ENCODE measurements around the gene KDM4D. TPM values are rescaled to one million over a fixed set of nuclear protein-coding genes. Genes with fewer than 3 reads are reported as not detected.
"Not testable (repeated sequence)": the region's sequence is repeated elsewhere in the genome, so short reads cannot be mapped to it uniquely, and the experiment has no call there.

KDM4D gene
- polyA plus RNA-seq (ENCODE audit: insufficient read length) = 1.5 TPM

GRCh38 chr11:94973099-94973968, at the start of gene KDM4D, which contains the start of gene CWC15:
Gene KDM4D, plus strand, starts transcription at chr11:94973709. Its CDS starts 23,664 bp downstream, at chr11:94997373.
Gene CWC15, minus strand, starts transcription at chr11:94973556. Its CDS starts 1,371 bp downstream, at chr11:94972185.
- peak; percentile 96 for DNase-seq

DNA sequence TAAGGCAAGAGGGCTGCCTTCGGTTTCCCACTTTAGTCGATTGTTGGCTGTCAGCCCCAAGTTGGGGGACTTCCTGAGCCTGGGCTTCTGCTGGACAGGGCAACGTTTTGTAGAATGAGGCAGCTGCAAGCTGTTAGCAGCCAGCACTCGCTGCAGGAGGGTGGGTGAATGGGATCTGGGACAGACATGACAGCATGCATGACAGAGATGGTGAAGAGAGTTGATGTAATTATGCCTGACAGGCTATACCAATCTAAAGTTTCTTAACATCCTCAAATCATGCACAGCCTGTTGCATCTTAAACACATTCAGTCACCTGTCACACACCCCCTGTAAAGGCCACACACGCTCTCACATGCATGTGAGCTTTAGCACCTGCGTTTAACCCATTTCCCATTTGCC, 49.3 kb upstream of the KDM4D start:
- no peak for DNase-seq

- DNase-seq = no peak
Observed at GRCh38 chr11:94924612-94925011, 48.9 kb upstream of the KDM4D start.

- DNase-seq = no peak
Observed at GRCh38 chr11:94925422-94926270, 47.9 kb upstream of the KDM4D start.

DNA sequence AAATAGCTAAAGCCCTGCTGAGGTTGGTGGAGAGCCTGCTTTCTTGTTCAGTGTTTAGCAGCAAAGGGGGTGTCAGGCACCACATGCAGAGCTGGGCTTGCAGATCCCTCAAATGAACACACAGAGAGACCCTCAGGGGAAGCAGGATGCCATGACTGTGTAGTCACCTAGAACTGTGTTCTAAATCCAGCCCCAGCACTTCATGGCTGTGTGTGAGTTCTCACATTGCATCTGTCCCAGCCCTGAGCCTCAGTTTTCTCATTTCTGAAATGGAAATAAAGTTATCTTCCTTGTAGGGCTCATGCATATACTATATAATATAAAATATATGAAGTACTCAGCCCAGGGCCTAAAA, 47.3 kb upstream of the KDM4D start:
- DNase-seq = no peak

DNA sequence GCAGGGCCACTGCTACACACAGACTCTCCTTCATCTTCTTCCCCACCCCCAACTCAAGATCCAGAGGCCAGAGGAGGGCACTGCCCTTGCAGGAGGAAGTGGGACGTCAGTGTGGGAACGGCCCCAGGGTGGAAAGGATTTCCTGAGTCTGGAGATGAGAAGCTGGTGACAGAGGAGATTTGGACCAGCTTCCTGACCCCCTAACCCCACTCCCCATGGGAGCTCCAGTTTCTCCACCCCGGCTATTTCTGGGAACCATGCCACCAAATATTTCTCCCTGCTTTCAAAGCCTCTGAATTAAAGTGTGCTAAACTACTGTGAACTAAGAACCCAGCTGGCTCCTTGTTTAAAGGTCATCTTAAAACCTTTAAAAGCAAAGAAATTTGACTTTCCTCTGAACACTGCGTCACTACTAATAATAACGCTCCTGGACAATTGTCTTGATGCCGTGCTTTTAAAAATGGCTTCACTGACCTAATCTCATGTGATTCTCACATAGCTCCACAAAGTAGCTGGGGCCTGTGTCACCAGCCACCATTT, 46.7 kb upstream of the KDM4D start:
- DNase-seq = peak; percentile 75

DNA sequence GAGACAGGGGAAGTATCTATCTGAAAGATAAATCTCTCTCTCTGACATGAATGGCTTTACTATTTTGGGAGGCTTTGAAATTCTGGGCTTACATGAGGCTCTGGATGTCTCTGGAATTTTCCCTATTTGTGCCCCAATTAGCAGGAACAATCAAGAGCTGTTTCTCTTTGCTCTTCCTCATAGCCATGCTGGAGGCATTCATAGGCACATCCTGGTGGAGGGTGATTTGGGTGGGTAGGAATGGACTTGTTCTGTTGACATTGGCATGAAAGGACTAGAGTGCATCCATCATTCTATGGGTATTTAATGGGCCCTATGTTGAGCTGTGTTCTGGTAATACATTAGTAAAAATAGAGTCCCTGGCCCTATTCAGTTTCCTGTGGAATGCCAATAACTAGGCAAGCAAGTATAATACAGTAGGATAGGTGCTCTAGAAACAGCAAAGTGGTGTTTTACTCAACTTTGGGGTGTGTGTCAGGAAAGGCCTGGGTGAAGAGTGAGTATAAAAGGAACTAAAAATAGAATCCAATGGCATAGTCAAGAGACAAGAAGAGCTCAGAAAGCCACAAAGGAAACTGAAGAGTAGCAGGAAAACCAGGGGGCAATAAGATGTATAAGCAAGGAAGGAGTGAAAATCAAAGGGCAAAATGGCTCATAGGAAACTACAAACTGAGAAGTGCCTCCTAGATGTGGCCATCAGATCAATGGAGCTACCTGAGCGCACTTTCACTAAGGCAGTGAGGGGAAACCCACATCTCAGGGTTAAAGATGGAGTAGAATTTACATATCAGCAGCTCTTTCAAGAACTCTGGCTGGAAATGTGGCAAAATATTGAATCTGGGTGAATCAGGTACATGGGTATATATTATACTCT, 45.2 kb upstream of the KDM4D start:
- no peak for DNase-seq

- not testable (repeated sequence) for DNase-seq
Observed at GRCh38 chr11:94932072-94932471, 41.4 kb upstream of the KDM4D start.

GRCh38 chr11:94932503-94932902, 41.0 kb upstream of the KDM4D start:
- DNase-seq = no peak

DNA sequence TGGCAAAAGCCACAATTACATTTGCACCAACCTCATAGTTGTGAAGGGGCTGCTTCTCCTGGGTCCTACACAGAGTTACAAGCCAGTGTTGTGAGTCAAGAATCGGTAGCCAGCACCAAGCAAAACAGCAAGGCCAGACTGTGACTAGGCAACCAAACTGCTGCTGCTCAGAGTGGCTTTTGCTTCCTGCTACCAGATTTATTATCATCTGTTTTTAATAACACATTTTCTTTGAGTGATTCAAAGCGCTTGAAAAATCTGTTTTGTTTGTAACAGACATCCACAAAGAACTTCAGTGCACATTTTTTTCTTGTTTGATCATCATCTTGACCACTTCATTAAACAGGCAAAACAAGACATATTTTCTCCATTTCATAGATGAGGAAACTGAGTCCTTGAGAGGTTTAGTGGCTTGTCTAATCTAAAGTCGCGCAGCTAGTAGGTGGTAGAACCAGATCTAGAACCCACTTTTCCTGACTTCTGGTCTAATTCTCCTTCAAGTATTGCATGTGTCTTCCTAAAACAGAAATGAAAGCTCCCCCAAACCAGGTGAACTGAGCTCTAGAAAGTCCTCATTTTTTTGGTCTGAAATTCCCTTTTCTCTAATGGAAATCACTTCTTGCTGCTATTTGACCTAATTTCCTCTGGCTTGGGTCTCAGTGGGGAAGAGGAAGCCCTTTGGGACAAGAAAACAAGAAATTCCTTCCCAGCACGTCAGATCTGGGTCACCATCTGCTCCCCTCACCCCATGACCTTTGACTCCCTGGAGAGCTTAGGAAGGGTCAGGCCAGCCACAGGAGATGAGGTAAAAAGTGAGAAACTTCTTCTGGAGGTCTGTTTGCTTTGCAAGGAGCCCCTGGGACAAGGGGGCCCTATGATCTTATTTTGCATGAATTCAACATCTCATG, 40.0 kb upstream of the KDM4D start:
- no peak for DNase-seq

DNA sequence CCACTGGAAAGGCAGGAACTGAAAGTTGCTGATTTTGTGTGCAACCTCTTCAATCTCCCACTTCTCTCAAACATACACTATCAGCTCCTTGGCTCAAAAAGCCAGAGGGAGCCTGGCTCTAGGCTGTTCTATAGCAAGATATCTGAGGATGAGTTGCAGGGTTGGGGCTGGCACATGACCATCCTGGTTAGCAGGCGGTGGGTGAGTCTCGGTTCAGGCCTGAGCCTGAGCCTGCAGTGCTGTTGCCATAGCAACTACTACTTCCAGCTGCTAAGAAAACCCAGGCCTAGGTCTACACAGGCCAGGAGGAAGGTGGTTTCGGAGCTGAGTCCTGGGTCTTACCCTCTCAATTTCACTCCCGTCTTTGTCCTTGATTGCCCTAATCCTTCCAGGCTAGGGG, 39.1 kb upstream of the KDM4D start:
- no peak for DNase-seq

- no peak for DNase-seq
Observed at GRCh38 chr11:94934846-94935245, 38.7 kb upstream of the KDM4D start.

DNA sequence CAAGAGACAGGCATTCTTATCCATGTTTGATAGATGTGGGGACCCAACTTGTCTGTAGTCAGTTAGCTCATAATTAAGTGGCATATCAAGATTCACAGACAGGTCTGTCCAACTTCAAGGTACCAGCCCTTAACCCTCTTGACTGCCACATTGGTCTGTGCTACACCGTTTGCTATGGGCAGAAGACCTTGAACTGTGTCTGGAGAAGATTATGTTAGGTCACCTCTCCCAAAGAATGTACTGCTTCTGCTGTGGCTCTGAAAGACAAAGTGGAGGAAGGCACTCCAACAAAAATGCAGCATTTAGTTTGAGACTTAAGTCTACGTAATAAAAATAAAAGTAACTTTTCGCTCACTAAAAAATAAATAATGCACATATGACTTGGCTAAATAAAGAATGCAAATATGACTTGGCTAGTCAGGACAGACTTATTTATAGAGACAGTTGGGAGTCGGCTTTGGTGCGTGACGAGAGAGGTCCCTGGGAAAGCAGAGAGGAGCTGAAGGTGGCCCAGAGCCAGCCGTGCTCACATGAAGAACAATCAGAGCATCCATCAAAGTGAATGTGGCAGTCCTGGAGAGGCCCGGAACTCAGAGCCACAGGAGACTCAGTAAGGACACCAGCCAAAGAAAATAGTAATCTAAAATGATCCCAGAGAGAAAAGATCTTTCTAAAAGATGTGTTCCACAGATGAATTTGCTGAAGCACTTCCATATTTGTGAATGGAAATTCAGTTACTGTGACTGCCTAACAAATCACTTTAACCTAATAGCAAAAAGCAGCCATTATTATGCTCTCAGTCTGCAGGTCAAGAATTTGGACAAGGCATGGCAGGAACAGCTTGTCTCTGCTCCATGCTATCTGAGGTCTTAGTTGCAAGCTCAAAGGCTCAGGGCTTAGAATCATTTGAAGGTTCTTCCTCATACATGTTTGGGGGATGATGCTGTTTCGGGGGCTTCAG, 35.1 kb upstream of the KDM4D start:
- peak; percentile 87 for DNase-seq

DNA sequence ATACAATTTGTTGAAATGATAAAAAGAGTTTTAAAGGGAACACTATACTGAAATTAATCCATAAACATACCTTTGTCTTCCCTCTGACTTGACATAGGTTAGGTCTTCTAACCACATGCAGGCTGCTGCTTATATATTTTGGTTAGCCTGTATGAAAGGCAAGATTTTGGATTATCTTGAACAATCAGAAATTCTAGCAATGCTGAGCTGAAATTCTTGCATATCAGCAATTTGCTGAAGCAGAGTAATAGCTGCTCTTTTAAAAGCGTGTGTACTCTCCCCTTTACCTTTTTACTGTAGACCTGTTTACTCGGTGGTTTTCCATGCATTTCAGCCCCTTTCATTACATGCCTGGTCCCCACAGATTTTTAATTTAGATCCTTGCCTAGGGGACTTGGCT, 34.2 kb upstream of the KDM4D start:
- no peak for DNase-seq

GRCh38 chr11:94941131-94941530, 32.4 kb upstream of the KDM4D start:
- DNase-seq = no peak

- no peak for DNase-seq
Observed at GRCh38 chr11:94946812-94947211, 26.7 kb upstream of the KDM4D start.

DNA sequence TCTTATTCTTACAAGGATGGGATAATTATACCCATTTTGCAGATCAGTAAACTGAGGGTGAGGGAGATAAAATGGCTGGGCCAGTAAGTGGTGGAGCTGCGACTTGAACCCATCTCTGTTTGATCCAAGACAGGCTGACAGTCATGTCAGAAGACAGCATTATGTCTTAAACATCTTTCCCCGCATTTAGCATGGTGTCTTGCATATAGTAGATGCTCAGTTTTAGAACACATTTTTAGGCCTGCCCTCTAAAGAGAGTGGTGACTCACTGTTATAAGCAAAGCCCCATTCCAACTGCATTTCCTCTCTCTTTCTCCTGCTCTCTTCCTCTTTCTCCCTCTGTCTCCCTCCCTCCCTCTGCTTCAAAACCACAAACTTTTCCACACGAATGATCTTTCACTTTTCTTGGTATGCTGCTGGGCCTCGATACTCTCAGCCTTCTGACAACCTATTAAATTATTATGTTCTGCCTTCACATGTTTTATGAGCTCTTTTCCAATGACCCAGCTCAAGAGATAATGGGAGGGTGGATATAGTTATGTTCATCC, 25.4 kb upstream of the KDM4D start:
- DNase-seq = no peak

- DNase-seq = no peak
Observed at GRCh38 chr11:94954753-94955152, 18.8 kb upstream of the KDM4D start.

- no peak for DNase-seq
Observed at GRCh38 chr11:94956963-94957362, 16.5 kb upstream of the KDM4D start.
